Activated CD4-positive, alpha-beta T cell treated with anti-CD3 and anti-CD28 coated beads for 36 hours (primary cell): ENCODE data around the gene FOSL2. TPM values are rescaled to one million over a fixed set of nuclear protein-coding genes. Genes with fewer than 3 reads are reported as not detected.
A peak's percentile ranks its signal among the peaks of the same experiment; 100 is the strongest.

ENCODE experiments used
- ATAC-seq: fragments of 200-7000 bp; cut with Tn5 transposase; one replicate; pipeline ENCODE4 v1.10.0; 2021; ENCODE audit warnings: mild to moderate bottlenecking, moderate library complexity
- CTCF ChIA-PET: fragments of 350-600 bp; sonication (Branson Sonifier 250); formaldehyde crosslinking; loops from one replicate; lab custom pipeline; 2021; ENCODE audit warnings: antibody characterized with exemption; lab: Charles Lee
- POLR2A ChIA-PET: fragments of 350-600 bp; sonication (Branson Sonifier 250); formaldehyde crosslinking; loops from one replicate; lab custom pipeline; 2021; ENCODE audit warnings: antibody characterized with exemption, inconsistent platforms; lab: Charles Lee
- DNase-seq: peaks from one replicate; pipeline ENCODE4 v3.0.0-alpha.2; 2020
- H3K27ac Mint-ChIP-seq: one replicate; pipeline ENCODE4 v1.8.0; 2021; ENCODE audit warnings: mixed read lengths
- H3K27me3 Mint-ChIP-seq: one replicate; pipeline ENCODE4 v1.8.0; 2021; ENCODE audit warnings: mixed read lengths
- H3K36me3 Mint-ChIP-seq: one replicate; pipeline ENCODE4 v1.8.0; 2021; ENCODE audit warnings: low read depth, mixed read lengths
- H3K4me1 Mint-ChIP-seq: one replicate; pipeline ENCODE4 v1.8.0; 2021; ENCODE audit warnings: mixed read lengths
- H3K4me3 Mint-ChIP-seq: one replicate; pipeline ENCODE4 v1.8.0; 2021; ENCODE audit warnings: mild to moderate bottlenecking, moderate library complexity, mixed read lengths
- H3K9me3 Mint-ChIP-seq: one replicate; pipeline ENCODE4 v1.8.0; 2021; ENCODE audit warnings: low read depth, mixed read lengths
- intact Hi-C, 2 experiments: fragments of 100-400 bp; cut with DNase I in 1 of 2; cut with micrococcal nuclease in 1 of 2; formaldehyde crosslinking; loops; one replicate each; pipeline versions ENCODE4 v1.14.2 to v1.15.1; 2022 to 2024; cut with DNase I, micrococcal nuclease
- total RNA-seq, 2 experiments: library from RNA; stranded (reverse); gene quantifications; one replicate each; pipeline ENCODE4 v1.2.3, GENCODE V29; 2021

FOSL2 gene
- total RNA-seq, 2 experiments from 2014 or later = 135 to 225 TPM

- Mint-ChIP-seq H3K4me1 (peaks cover 32% of the 10 kb centered on the region), H3K27me3 (no peaks in the 10 kb centered on the region), H3K27ac (peak overlapping the region; percentile 90), H3K36me3 (peaks cover 2% of the 10 kb centered on the region), H3K9me3 (no peaks in the 10 kb centered on the region), H3K4me3 (no peak overlapping the region)
- ATAC-seq (no peak), DNase-seq (no peak)
- intact Hi-C loops = loop anchor here (1.0 to 10.0 kb wide), 18 partner anchors 21 to 1758 kb away; partner anchors contain the start of genes ATRAID (in 1 of the 2), CAD (in 1 of the 2), CLIP4 (in 1 of the 2) and GTF3C2 (in 1 of the 2)
- ChIA-PET POLR2A (interaction anchor here (0.5 to 1.8 kb wide), 5 partner anchors 24 to 60 kb away, joined by 3 to 5 read pairs (median 5); no protein-coding TSS in a partner anchor), CTCF (interaction anchor here (0.5 to 0.7 kb wide), 2 partner anchors 34 to 198 kb away, joined by 3 to 5 read pairs; no protein-coding TSS in a partner anchor)
Observed at GRCh38 chr2:28389399-28390240, 3.0 kb upstream of the FOSL2 start.

- Mint-ChIP-seq H3K36me3 (peaks cover 2% of the 10 kb centered on the region), H3K4me3 (no peak overlapping the region), H3K27ac (peak overlapping the region; percentile 99), H3K9me3 (no peaks in the 10 kb centered on the region), H3K27me3 (no peaks in the 10 kb centered on the region), H3K4me1 (peaks cover 32% of the 10 kb centered on the region)
- CTCF ChIA-PET = interaction anchor here (0.7 to 1.5 kb wide), 3 partner anchors 32 to 59 kb away, joined by 5 read pairs; no protein-coding TSS in a partner anchor
- POLR2A ChIA-PET = interaction anchor here (0.6 to 1.8 kb wide), 6 partner anchors 25 to 500 kb away, joined by 3 to 6 read pairs (median 4); partner anchors contain the start of genes BABAM2 and RBKS
- DNase-seq = peak; percentile 98
- ATAC-seq = peak; percentile 54
- intact Hi-C loops = loop anchor here (1.0 to 10.0 kb wide), 18 partner anchors 20 to 1757 kb away; partner anchors contain the start of genes ATRAID (in 1 of the 2), CAD (in 1 of the 2), CLIP4 (in 1 of the 2) and GTF3C2 (in 1 of the 2)
Observed at GRCh38 chr2:28390241-28390745, 2.4 kb upstream of the FOSL2 start.

DNA sequence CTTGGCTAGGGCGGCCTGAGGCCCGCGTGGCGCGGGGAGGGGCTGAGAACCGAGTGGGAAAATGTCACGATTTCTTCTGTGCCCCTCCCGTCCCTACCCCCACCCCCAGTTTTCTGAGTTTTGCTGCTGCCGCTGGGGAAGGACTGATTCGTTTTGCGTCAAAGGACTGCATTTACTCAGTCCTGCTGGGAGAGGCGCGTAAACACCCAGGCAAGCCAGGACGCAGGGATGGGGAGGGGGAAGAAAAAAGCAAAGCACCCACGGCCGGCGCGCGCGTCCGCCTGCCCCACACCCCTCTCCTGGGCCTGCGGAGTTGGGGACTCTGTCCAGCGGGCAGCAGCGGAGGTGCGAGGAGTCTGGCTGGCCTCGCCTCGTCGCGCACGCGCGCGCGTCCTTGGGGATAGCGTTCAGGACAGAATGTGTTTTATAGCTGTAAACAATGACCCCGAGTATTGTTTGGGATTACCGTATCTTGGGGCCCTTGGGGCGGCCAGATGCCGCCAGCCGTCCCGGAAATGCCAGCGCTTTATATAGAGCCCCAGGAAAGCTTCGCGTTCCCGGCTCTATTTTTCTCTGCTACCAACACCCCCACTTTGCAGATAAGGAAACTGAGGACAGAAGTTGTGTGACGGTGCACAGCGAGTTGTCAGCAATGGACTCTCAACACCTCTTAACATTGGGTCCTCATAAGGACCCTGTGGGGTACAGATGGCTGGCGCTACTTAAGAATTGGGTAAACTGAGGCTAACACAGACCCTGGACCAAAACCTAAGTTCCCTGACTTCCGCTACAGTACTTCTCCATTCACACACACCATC lies 1.7 kb upstream of the FOSL2 start:
- ATAC-seq (peak; percentile 31), DNase-seq (no peak)
- no peak overlapping the region for H3K4me3 Mint-ChIP-seq
- H3K27ac Mint-ChIP-seq = peak overlapping the region; percentile 99
- no peaks in the 10 kb centered on the region for H3K27me3 Mint-ChIP-seq
- H3K36me3 Mint-ChIP-seq = peaks cover 2% of the 10 kb centered on the region
- POLR2A ChIA-PET = interaction anchor here (0.5 to 1.8 kb wide), 10 partner anchors 16 to 727 kb away, joined by 3 to 9 read pairs (median 4); partner anchors contain the start of genes BABAM2 and RBKS
- peaks cover 32% of the 10 kb centered on the region for H3K4me1 Mint-ChIP-seq
- CTCF ChIA-PET = interaction anchor here (0.6 to 1.5 kb wide), 7 partner anchors 33 to 637 kb away, joined by 3 to 5 read pairs (median 4); no protein-coding TSS in a partner anchor
- intact Hi-C loops = loop anchor here (1.0 to 10.0 kb wide), 18 partner anchors 19 to 1756 kb away; partner anchors contain the start of genes ATRAID (in 1 of the 2), CAD (in 1 of the 2), CLIP4 (in 1 of the 2) and GTF3C2 (in 1 of the 2)
- H3K9me3 Mint-ChIP-seq = no peaks in the 10 kb centered on the region

DNA sequence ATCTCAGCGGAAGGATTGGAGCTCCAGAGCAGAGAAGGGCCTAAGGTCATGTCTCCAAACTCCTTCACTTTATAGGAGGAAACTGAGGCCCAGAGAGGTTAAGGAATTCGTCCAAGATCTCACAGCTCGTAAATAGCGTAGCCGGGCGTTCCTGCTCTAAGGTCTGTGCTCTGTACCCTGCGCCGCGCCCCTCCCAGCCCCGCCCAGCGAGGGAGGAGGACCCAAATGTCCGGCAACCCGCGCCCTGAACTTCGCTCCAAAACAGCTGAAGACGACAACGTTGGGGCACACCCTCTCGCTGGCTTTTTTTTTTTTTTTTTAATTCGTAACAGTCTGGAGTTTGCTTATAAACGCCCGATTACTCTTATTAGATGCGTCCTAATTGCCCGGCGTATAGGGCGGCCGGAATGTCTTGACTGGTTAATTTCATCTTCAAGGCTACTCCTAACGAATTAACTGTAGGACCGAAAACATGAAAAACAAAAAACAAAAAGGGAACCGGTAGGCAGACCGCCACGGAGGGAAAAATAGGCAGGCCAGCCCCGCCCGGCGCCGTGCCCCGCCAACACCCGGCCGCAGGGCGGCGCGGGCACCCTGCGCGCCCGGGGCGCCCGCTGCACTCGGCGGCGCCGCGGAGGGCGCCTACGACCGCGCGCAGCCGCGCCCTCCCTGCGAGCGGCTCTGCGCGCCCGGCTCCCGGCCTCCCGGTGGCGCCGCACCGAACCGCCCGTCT lies 928 bp upstream of the FOSL2 start:
- POLR2A ChIA-PET = interaction anchor here (0.5 to 1.8 kb wide), 8 partner anchors 15 to 726 kb away, joined by 3 to 9 read pairs (median 4); partner anchors contain the start of genes BABAM2 and RBKS
- Mint-ChIP-seq H3K4me3 (no peak overlapping the region), H3K4me1 (peaks cover 31% of the 10 kb centered on the region), H3K36me3 (peaks cover 2% of the 10 kb centered on the region), H3K27ac (peak overlapping the region; percentile 99), H3K27me3 (no peaks in the 10 kb centered on the region), H3K9me3 (no peaks in the 10 kb centered on the region)
- DNase-seq (peak; percentile 89), ATAC-seq (peak; percentile 30)
- intact Hi-C loops = loop anchor here (1.0 to 10.0 kb wide), 22 partner anchors 33 to 1756 kb away; partner anchors contain the start of genes BABAM2 (in 2 of the 2), PPP1CB (in 2 of the 2), RBKS (in 2 of the 2) and ATRAID (in 1 of the 2)
- CTCF ChIA-PET = interaction anchor here (0.8 to 1.5 kb wide), 5 partner anchors 33 to 638 kb away, joined by 3 to 5 read pairs (median 4); no protein-coding TSS in a partner anchor

DNA sequence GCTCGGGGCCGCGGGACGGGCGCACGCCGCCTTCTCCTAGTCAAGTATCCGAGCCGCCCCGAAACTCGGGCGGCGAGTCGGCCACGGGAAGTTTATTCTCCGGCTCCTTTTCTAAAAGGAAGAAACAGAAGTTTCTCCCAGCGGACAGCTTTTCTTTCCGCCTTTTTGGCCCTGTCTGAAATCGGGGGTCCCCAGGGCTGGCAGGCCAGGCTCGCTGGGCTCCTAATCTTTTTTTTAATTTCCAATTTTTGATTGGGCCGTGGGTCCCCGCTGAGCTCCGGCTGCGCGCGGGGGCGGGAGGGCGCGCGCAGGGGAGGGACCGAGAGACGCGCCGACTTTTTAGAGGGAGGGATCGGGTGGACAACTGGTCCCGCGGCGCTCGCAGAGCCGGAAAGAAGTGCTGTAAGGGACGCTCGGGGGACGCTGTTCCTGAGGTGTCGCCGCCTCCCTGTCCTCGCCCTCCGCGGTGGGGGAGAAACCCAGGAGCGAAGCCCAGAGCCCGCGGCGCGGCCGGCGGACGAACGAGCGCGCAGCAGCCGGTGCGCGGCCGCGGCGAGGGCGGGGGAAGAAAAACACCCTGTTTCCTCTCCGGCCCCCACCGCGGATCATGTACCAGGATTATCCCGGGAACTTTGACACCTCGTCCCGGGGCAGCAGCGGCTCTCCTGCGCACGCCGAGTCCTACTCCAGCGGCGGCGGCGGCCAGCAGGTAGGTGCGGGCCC lies 617 bp downstream of the FOSL2 start:
- peak overlapping the region; percentile 99 for H3K27ac Mint-ChIP-seq
- CTCF ChIA-PET = interaction anchor here (0.5 to 1.2 kb wide), 6 partner anchors 15 to 711 kb away, joined by 3 read pairs; no protein-coding TSS in a partner anchor
- intact Hi-C loops = loop anchor here (1.0 to 10.0 kb wide), 13 partner anchors 16 to 1754 kb away; partner anchors contain the start of genes ATRAID (in 1 of the 2), CAD (in 1 of the 2), CLIP4 (in 1 of the 2) and PPP1CB (in 1 of the 2)
- H3K4me1 Mint-ChIP-seq = peaks cover 30% of the 10 kb centered on the region
- H3K36me3 Mint-ChIP-seq = peaks cover 15% of the 10 kb centered on the region
- H3K4me3 Mint-ChIP-seq = no peak overlapping the region
- no peaks in the 10 kb centered on the region for H3K9me3 Mint-ChIP-seq
- no peaks in the 10 kb centered on the region for H3K27me3 Mint-ChIP-seq
- POLR2A ChIA-PET = interaction anchor here (1.0 to 1.3 kb wide), 3 partner anchors 14 to 56 kb away, joined by 3 to 4 read pairs (median 4); no protein-coding TSS in a partner anchor
- no peak for ATAC-seq
- DNase-seq = peak; percentile 72

DNA sequence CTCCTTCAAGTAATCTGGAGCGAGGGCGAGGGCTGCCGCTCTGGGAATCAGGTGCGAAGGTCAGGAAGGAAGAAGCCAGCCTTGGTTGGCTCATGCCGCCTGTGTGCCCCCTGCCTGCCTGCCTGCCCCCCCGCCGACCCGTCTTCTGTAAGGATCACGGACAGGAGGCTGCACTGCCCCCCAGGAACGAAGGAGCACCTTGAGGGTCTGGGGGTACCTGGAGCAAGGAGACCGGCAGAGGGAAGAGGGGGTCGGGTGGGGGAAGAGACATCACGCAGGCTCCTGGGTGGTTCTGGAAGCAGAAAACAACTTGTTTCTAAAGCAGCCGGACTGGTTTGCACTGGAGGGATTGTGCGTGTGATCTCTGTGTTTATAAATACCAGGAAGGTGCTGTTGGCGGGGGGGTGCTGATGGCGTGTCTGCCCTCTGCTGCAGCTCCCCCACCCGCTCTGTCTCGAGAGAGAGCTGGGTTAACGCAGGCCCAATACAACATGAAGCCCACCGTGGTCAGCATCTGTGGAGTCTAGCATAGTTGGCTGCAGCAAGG lies 1.7 kb downstream of the FOSL2 start:
- no peak for ATAC-seq
- no peak overlapping the region for H3K4me3 Mint-ChIP-seq
- no peaks in the 10 kb centered on the region for H3K27me3 Mint-ChIP-seq
- H3K4me1 Mint-ChIP-seq = peaks cover 31% of the 10 kb centered on the region
- POLR2A ChIA-PET = no interaction called here
- CTCF ChIA-PET = interaction anchor here (0.6 kb wide), 3 partner anchors 19 to 229 kb away, joined by 3 read pairs; no protein-coding TSS in a partner anchor
- DNase-seq = peak; percentile 45
- intact Hi-C loops = loop anchor here (5.0 to 10.0 kb wide), 11 partner anchors 142 to 1753 kb away; partner anchors contain the start of genes ATRAID (in 1 of the 2), CAD (in 1 of the 2), CLIP4 (in 1 of the 2) and PPP1CB (in 1 of the 2)
- H3K27ac Mint-ChIP-seq = no peak overlapping the region
- H3K9me3 Mint-ChIP-seq = no peaks in the 10 kb centered on the region
- H3K36me3 Mint-ChIP-seq = peaks cover 26% of the 10 kb centered on the region

- Mint-ChIP-seq H3K4me3 (no peak overlapping the region), H3K9me3 (no peaks in the 10 kb centered on the region), H3K4me1 (peaks cover 31% of the 10 kb centered on the region), H3K36me3 (peaks cover 32% of the 10 kb centered on the region), H3K27ac (no peak overlapping the region), H3K27me3 (no peaks in the 10 kb centered on the region)
- DNase-seq (no peak), ATAC-seq (no peak)
- CTCF ChIA-PET = interaction anchor here (0.6 kb wide), 1 partner anchor 19 kb away, joined by 3 read pairs; no protein-coding TSS in a partner anchor
- intact Hi-C loops = loop anchor here (5.0 to 10.0 kb wide), 11 partner anchors 143 to 1752 kb away; partner anchors contain the start of genes ATRAID (in 1 of the 2), CAD (in 1 of the 2), CLIP4 (in 1 of the 2) and PPP1CB (in 1 of the 2)
- POLR2A ChIA-PET = no interaction called here
Observed at GRCh38 chr2:28394997-28395333, 2.3 kb downstream of the FOSL2 start.

DNA sequence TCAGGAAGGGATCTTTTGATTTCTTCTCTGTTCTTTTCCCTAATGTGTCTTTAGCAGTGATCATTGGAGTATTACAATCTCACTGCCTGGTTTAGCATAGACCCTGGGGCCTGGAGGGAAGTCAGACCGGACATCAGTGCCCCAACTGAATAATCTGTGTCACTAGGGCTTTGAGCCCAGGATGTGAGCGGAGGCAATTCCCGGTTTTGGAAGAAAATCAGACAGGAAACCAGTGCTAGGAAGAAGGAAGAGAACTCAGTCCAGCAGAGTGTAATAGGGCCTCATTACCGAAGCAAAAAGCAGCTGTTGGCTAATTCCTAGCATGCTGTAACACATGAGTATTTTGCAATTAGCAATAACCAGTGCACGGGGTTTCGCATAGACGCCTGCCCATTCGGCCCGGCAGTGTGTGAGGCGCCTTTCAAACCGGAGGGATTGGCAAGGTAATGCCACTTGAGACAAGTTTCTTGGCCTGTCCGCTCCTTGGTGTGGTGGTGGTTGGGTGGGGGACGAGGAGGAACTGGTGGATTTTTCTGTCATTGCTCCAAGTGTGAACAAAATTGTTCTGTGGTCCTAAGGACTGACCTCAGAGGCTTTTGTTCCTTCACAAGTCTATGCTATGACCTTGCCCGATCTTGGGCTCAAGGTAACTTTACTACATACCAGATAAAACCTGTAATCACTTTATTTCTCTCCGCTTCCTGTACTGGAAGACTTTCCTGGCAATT lies 2.8 kb downstream of the FOSL2 start:
- Mint-ChIP-seq H3K27ac (no peak overlapping the region), H3K36me3 (peaks cover 37% of the 10 kb centered on the region), H3K9me3 (no peaks in the 10 kb centered on the region), H3K4me1 (peaks cover 34% of the 10 kb centered on the region), H3K27me3 (no peaks in the 10 kb centered on the region), H3K4me3 (no peak overlapping the region)
- ChIA-PET CTCF (interaction anchor here (0.8 kb wide), 1 partner anchor 57 kb away, joined by 3 read pairs; no protein-coding TSS in a partner anchor), POLR2A (no interaction called here)
- no peak for DNase-seq
- intact Hi-C loops = loop anchor here (2.0 to 10.0 kb wide), 4 partner anchors 241 to 1181 kb away; partner anchors contain the start of genes ATRAID (in 1 of the 2), CAD (in 1 of the 2) and SLC5A6 (in 1 of the 2)
- no peak for ATAC-seq
